DMS 273 treated with DMSO at 0.1 percent for 48 hours (cell line): Measurements from ENCODE around the gene OR2A7.
"Not testable (repeated sequence)": the region's sequence is repeated elsewhere in the genome, so short reads cannot be mapped to it uniquely, and the experiment has no call there.

ENCODE experiments used
- DNase-seq: peaks from one replicate; lab custom pipeline; 2025; lab: John Stamatoyannopoulos, UW

Gene OR2A7

GRCh38 chr7:144264692-144265091 lies at the start of gene OR2A7:
OR2A7 (minus strand) TSS chr7:144264792; CDS start chr7:144259628, 5,164 bp downstream.
- DNase-seq: not testable (repeated sequence)

GRCh38 chr7:144311872-144312469 lies 47.4 kb upstream of the OR2A7 start, which contains the start of gene OR2A1:
OR2A1 (plus strand) TSS chr7:144312419; CDS start chr7:144318125, 5,706 bp downstream.
- DNase-seq: not testable (repeated sequence)

- not testable (repeated sequence) for DNase-seq
Observed at GRCh38 chr7:144311218-144311617, 46.6 kb upstream of the OR2A7 start.

GRCh38 chr7:144309702-144310101 lies 45.1 kb upstream of the OR2A7 start:
- DNase-seq: not testable (repeated sequence)

GRCh38 chr7:144305156-144305555 lies 40.6 kb upstream of the OR2A7 start:
- not testable (repeated sequence) for DNase-seq

GRCh38 chr7:144303607-144304006 lies 39.0 kb upstream of the OR2A7 start:
- DNase-seq: not testable (repeated sequence)

- not testable (repeated sequence) for DNase-seq
Observed at GRCh38 chr7:144302578-144303303, 38.1 kb upstream of the OR2A7 start.

GRCh38 chr7:144293794-144294499 lies 29.4 kb upstream of the OR2A7 start:
- DNase-seq: not testable (repeated sequence)

GRCh38 chr7:144292384-144293161 lies 28.0 kb upstream of the OR2A7 start:
- not testable (repeated sequence) for DNase-seq

GRCh38 chr7:144291607-144292006 lies 27.0 kb upstream of the OR2A7 start:
- DNase-seq: not testable (repeated sequence)

- DNase-seq: not testable (repeated sequence)
Observed at GRCh38 chr7:144287171-144287784, 22.7 kb upstream of the OR2A7 start.

- DNase-seq: not testable (repeated sequence)
Observed at GRCh38 chr7:144283716-144284115, 19.1 kb upstream of the OR2A7 start.

- DNase-seq: not testable (repeated sequence)
Observed at GRCh38 chr7:144282490-144282889, 17.9 kb upstream of the OR2A7 start.

- not testable (repeated sequence) for DNase-seq
Observed at GRCh38 chr7:144281981-144282380, 17.4 kb upstream of the OR2A7 start.

- not testable (repeated sequence) for DNase-seq
Observed at GRCh38 chr7:144280010-144280409, 15.4 kb upstream of the OR2A7 start.

GRCh38 chr7:144275281-144275680 lies 10.7 kb upstream of the OR2A7 start:
- DNase-seq: not testable (repeated sequence)

- DNase-seq: not testable (repeated sequence)
Observed at GRCh38 chr7:144269188-144269587, 4.6 kb upstream of the OR2A7 start, which contains the start of gene CTAGE8. CTAGE8 (minus strand) TSS chr7:144269288; CDS start chr7:144269250, 38 bp downstream.

GRCh38 chr7:144262128-144262527 lies 2.5 kb downstream of the OR2A7 start:
- not testable (repeated sequence) for DNase-seq

GRCh38 chr7:144259067-144259466 lies 5.5 kb downstream of the OR2A7 start:
- not testable (repeated sequence) for DNase-seq

GRCh38 chr7:144256112-144256511 lies 8.5 kb downstream of the OR2A7 start:
- DNase-seq: no peak

- no peak for DNase-seq
Observed at GRCh38 chr7:144255471-144255897, 9.1 kb downstream of the OR2A7 start.
